Heart left ventricle (tissue), 13 donors: Measurements from ENCODE around the gene LHX4.

Experiments used
- POLR2A ChIP-seq, 2 donors: fragments of 450-650 bp; IDR thresholded peaks; one replicate each; pipeline ENCODE4 v1.6.1; 2017; ENCODE audit warnings: antibody characterized with exemption in 2 of 2, mild to moderate bottlenecking in 2 of 2, moderate library complexity in 2 of 2
- TF ChIP-seq, protein P1 (sequence below), 12 donors: fragments of 200-600 bp; sonication (generic) in 4 of 12; IDR thresholded peaks; one replicate each; pipeline versions ENCODE4 v1.5.0 to v1.8.0; 2018 to 2022; ENCODE audit warnings: antibody characterized with exemption in 12 of 12, mild to moderate bottlenecking in 5 of 12
- donor health status: ischemic (EF 13 %, LVEDD 7.1; RV severe dilation, severe dysfunction).
- donor health status: DM: no; HTN: yes; CAD: no.
- donor health status: DM: no; HTN: no; CAD: no.
- donor health status: ischemic (EF 25% LVEDD 6.9; RV normal size, moderate dysfunction).
- donor health status: ischemic (EF 25% LVEDD 5.7; RV mildly dilated, moderate dysfunction).
- donor health status: ischemic (EF 35%, LVEDD 5.7; RV mildly dilated, moderate dysfunction).
- donor health status: nonischemic (EF 11% LVEDD 7.7; RV severe dilation, severe dysfunction).
- donor health status: DM: yes; HTN: yes; CAD: no.
- donor health status: PGD.
- donor health status: ischemic (EF 29% LVEDD 5.4; RV normal size, mild dysfunction).
- donor health status: nonischemic (EF 23%, LVEDD 6.1; RV moderate dilation, normal function).

DNA sequence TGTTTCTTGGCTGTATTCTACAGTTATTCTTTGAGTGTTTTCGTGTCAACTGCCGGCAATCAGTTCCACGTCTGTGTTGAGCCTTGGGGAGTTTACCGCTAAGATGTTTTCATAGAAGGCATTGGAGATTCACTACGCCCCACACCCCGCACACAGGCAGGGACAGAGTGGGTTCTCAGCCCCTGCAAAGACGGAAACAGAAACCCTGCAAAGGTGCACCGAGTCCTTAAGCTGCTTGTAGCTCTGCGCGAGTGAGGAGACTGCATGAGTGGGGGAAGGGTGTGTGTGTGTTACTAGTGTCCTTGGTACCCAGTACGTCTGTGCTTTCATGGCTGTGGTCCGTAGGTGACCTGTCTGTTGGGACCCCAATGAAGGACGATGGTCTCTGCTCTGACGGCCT, 1.9 kb downstream of the LHX4 start:
- TF ChIP-seq POLR2A (IDR thresholded peaks at IDR 0.05), result no peak
- TF ChIP-seq, protein P1, sequence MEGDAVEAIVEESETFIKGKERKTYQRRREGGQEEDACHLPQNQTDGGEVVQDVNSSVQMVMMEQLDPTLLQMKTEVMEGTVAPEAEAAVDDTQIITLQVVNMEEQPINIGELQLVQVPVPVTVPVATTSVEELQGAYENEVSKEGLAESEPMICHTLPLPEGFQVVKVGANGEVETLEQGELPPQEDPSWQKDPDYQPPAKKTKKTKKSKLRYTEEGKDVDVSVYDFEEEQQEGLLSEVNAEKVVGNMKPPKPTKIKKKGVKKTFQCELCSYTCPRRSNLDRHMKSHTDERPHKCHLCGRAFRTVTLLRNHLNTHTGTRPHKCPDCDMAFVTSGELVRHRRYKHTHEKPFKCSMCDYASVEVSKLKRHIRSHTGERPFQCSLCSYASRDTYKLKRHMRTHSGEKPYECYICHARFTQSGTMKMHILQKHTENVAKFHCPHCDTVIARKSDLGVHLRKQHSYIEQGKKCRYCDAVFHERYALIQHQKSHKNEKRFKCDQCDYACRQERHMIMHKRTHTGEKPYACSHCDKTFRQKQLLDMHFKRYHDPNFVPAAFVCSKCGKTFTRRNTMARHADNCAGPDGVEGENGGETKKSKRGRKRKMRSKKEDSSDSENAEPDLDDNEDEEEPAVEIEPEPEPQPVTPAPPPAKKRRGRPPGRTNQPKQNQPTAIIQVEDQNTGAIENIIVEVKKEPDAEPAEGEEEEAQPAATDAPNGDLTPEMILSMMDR (IDR thresholded peaks at IDR 0.05), result no peak
